Omental fat pad (tissue), 4 donors: ENCODE data around the gene SERBP1. TPM values are rescaled to one million over a fixed set of nuclear protein-coding genes. Genes with fewer than 3 reads are reported as not detected.

ENCODE experiments used
- ATAC-seq: fragments of 150-250 bp; one replicate; pipeline ENCODE4 v1.9.1; 2016; ENCODE audit warnings: mild to moderate bottlenecking, moderate library complexity; ENCODE audit not compliant: low FRiP score
- DNase-seq: peaks from one replicate; pipeline ENCODE4 v3.0.0-alpha.2; 2019; ENCODE audit warnings: low spot score
- total RNA-seq, 4 donors: library from RNA; depleted of rRNA; stranded (reverse); fragments of >200 nt; gene quantifications; one replicate each; pipeline ENCODE4 v1.1.0, GENCODE V29; 2016
- TF ChIP-seq, protein P1 (sequence below), 3 donors: fragments of 450-650 bp; IDR thresholded peaks; one replicate each; pipeline ENCODE4 v1.5.1; 2016 to 2017; ENCODE audit warnings: antibody characterized with exemption in 3 of 3, mild to moderate bottlenecking in 3 of 3, moderate library complexity in 2 of 3

SERBP1 gene
- total RNA-seq: 100 to 1,000 TPM; 199 to 340 (median 217) TPM

DNA sequence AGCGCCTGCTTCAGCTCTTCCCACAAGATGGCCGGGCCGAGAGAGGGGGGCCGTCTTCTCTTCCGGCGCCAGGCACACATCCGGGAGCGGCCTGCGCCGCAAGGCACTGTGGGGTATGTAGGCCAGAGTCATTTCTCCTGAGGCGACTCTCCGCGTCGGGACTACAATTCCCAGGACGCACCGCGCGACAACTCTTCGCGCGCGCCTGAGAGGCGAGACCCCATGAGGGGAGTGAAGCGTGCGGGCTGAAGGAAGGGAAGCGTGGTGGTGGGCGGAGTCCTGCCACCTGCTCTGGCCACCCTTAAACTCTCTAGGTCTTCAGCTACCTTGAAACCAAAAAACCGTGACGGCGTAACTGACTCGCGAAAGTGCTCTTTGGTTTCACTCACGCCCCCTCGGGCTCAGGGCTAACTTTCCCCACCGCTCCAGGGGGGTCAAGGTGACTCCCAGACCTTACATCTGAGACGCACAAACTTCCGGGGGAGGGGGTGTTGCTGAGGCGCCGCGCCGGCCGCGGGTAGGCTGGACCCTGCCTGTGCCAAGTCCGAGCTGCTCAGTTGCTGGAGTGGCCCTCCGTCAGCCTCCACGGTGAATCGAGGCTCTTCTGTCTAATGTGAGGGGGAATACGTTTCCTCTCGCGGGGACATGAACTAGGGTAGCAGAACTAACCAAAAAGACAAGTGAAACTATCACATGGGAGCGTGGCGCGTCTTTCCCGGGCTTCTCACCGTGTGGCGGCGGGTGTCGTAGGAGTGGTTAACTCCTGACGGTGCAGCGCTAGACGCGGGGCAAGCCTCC lies at the start of gene SERBP1:
SERBP1 (minus strand) TSS at position 45 of the 798 bp plus-strand sequence. CDS start 102 bp downstream, outside the sequence.
- DNase-seq (peak; percentile 82), ATAC-seq (peak; percentile 99)
- TF ChIP-seq, protein P1, sequence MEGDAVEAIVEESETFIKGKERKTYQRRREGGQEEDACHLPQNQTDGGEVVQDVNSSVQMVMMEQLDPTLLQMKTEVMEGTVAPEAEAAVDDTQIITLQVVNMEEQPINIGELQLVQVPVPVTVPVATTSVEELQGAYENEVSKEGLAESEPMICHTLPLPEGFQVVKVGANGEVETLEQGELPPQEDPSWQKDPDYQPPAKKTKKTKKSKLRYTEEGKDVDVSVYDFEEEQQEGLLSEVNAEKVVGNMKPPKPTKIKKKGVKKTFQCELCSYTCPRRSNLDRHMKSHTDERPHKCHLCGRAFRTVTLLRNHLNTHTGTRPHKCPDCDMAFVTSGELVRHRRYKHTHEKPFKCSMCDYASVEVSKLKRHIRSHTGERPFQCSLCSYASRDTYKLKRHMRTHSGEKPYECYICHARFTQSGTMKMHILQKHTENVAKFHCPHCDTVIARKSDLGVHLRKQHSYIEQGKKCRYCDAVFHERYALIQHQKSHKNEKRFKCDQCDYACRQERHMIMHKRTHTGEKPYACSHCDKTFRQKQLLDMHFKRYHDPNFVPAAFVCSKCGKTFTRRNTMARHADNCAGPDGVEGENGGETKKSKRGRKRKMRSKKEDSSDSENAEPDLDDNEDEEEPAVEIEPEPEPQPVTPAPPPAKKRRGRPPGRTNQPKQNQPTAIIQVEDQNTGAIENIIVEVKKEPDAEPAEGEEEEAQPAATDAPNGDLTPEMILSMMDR (IDR thresholded peaks at IDR 0.05): no peak

DNA sequence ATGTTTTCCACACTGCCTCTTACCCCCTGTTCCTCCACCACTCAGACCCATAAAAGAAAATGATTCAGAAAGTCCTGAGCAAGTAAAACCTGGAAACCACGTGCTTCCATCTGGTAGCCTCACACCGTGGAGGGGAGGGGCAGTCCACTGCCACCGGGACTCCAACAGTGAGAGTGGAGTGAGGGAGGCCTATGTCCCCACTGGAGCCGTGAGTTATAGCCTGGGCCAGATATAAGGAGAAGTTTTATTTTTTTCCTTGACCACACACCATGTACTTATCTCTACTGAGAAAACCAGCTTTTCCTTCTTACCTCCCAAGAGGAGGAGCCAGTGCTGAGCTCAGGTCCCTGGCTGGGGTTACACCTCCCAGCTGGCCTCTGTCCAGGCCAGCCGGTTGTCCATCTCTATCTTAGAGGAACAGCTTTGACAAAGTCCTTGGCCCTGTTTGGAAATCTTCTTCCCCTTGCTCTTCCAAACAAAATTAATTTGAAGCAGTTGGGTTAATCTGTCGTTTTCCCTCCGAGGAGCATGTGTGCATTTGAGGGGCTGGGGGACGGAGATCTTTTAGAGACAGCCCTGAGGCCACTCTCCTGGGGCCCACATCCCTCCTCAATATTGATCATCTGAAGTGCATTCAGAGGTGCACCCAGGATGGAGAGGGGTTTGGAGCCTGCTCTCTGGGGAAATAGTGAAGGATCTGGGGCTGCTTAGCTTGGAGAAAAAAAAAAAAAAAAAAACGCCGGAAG lies 49.1 kb upstream of the SERBP1 start:
- ATAC-seq (peak; percentile 93), DNase-seq (no peak)
- TF ChIP-seq, protein P1 (IDR thresholded peaks at IDR 0.05): no peak

DNA sequence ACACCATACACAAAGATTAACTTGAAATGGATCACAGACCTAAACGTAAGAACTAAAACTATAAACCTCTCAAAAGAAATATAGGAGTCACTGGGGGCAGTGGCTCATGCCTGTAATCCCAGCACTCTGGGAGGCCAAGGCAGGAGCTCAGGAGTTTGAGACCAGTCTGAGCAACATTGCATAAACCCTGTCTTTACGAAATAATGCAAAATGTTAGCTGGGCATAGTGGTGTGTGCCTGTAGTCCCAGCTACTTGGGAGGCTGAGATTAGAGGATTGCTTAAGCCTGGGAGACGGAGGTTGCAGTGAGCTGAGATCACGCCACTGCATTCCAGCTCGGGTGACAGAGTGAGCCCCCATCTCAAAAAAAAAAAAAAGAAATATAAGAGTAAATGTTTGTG lies 46.7 kb upstream of the SERBP1 start:
- no peak for ATAC-seq
- TF ChIP-seq, protein P1 (IDR thresholded peaks at IDR 0.05): no peak
- no peak for DNase-seq

DNA sequence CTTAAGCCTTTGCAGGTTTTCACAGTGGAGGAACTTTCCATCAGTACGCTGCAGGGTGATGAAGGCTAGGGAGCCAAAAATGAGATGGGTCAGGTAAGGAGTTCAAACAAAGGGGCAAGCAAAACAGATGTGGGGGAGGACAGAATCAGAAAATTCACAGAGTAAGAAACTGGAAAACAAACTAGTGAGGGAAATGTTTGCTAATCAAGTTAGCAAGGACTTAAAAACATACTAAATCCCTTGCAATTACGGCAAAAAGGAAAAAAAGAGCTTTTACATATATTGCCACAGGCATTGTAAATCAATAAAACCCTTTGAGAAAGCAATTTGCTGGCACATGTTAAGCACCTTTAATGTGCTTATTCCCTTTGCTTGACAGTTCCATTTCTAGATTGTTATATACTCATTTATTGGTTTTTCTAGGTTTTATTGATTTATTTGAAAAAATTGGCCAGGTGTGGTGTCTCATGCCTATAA lies 45.8 kb upstream of the SERBP1 start:
- TF ChIP-seq, protein P1 (IDR thresholded peaks at IDR 0.05): no peak
- no peak for DNase-seq
- no peak for ATAC-seq

DNA sequence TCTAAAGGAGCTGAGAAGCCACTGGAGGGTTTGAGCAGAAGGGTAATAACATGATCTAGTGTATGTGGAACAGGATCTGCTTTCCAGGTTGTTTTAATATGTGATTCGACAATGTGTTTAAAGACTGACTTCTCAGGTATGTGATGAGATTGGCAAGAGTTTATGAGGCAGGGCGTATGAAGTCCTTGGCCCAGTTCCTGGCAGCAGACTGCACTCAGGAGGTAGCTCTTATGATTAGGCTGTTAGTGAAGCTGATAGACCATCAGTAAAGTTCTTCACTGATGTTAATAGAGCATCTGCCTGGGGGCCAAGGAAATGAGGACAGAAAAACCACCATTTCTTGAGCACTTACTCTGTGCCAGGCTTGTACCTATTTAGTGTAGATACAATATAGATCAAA lies 41.9 kb upstream of the SERBP1 start:
- TF ChIP-seq, protein P1 (IDR thresholded peaks at IDR 0.05): no peak
- DNase-seq (no peak), ATAC-seq (no peak)

DNA sequence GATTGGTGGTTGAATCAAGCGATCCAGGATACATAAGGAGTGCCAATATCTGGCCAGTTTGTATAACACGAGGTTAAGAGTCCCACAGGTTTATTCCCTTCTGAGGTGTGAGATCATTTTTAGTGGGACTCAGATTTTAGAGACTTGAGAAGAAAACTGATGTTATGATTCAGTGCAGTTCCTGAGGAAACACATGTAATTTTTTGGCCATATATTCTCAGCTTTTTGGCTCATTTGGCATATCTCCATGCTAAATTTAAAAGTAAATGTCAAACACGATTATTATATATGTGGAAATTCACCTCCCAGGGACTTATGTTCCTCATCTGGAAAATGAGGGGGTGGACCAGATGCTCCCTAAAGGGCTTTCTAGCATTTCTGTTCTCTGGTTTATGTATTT lies 39.2 kb upstream of the SERBP1 start:
- ATAC-seq (no peak), DNase-seq (no peak)
- TF ChIP-seq, protein P1 (IDR thresholded peaks at IDR 0.05): no peak
